ENCODE measurements around the gene SEMA4G.

The SEMA4G gene, protein sequence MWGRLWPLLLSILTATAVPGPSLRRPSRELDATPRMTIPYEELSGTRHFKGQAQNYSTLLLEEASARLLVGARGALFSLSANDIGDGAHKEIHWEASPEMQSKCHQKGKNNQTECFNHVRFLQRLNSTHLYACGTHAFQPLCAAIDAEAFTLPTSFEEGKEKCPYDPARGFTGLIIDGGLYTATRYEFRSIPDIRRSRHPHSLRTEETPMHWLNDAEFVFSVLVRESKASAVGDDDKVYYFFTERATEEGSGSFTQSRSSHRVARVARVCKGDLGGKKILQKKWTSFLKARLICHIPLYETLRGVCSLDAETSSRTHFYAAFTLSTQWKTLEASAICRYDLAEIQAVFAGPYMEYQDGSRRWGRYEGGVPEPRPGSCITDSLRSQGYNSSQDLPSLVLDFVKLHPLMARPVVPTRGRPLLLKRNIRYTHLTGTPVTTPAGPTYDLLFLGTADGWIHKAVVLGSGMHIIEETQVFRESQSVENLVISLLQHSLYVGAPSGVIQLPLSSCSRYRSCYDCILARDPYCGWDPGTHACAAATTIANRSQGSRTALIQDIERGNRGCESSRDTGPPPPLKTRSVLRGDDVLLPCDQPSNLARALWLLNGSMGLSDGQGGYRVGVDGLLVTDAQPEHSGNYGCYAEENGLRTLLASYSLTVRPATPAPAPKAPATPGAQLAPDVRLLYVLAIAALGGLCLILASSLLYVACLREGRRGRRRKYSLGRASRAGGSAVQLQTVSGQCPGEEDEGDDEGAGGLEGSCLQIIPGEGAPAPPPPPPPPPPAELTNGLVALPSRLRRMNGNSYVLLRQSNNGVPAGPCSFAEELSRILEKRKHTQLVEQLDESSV

DNA sequence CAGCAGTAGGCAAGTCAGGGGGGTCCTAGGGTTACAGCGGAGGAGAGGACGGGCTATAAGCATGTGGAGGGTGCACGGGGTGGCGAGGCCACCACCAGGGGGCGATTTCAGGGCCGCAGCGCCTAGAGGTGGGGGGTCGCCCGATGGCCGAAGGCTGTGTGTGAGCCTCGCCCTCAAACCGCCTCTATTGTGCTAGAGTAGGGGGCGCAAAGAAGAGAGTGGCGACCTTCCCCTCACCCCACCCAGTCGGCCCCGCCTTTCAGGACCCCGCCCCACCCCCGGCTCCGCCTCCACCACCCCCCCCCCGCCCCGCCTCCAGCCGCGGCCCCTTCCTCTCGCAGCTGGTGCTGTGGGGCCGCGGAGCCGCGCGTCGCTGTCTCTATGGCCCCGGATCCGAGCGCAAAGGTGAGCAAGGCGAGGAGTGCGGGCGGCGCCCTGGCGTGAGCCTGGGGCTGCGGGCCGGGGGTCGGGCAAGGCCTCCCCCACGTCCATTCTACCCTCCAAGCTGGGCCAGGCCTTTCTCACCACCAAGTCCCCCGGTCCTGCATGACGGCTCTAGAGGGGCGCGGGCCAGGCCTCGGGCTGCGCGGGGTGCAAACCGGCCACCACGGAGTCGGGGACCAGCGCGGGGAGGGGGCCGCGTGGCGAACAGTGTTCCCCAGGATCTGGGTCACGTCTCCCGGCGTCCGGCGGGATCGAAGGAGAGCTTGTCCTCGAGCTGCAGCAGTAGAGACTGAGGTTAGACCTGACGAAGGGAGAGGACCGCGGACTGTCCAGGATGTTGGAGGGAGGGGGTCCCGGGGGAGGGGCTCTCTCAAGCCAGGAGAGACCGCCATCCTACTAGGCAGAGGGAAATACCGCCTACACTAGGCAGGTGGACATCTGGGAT is at the start of gene SEMA4G:
Gene SEMA4G (plus strand): TSS at position 318 of the 889 bp plus-strand sequence. CDS start 3,409 bp downstream, outside the sequence.
- no peak for DNase-seq (ENCODE audit: low read depth)
- peak within 1 kb of the TSS; percentile 50 for H3K4me3 ChIP-seq (ENCODE audit: low read depth, low read length)
- TF ChIP-seq, protein P1, sequence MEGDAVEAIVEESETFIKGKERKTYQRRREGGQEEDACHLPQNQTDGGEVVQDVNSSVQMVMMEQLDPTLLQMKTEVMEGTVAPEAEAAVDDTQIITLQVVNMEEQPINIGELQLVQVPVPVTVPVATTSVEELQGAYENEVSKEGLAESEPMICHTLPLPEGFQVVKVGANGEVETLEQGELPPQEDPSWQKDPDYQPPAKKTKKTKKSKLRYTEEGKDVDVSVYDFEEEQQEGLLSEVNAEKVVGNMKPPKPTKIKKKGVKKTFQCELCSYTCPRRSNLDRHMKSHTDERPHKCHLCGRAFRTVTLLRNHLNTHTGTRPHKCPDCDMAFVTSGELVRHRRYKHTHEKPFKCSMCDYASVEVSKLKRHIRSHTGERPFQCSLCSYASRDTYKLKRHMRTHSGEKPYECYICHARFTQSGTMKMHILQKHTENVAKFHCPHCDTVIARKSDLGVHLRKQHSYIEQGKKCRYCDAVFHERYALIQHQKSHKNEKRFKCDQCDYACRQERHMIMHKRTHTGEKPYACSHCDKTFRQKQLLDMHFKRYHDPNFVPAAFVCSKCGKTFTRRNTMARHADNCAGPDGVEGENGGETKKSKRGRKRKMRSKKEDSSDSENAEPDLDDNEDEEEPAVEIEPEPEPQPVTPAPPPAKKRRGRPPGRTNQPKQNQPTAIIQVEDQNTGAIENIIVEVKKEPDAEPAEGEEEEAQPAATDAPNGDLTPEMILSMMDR (IDR thresholded peaks at IDR 0.05; ENCODE audit: low read depth, low read length, missing control alignments): peak; percentile 84

DNA sequence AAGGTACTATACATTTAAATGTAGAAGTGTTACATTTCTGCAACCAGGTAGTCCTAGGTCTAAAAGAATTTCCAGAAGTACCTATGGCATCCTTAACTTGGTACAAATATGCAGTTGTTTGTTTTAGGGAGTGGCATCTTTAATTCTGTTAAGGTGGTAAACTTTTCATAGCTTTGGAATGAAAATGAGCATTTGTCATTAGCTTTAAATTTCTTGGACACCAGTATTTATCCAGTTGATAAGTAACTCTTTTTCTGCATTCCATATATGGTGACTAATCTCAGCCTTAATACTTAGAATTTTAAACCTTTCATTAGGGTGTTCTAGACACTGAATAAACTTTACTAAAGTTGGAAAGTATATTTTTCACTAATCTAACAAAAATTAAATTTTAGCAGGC is 45.7 kb upstream of the SEMA4G start:
- no peak for DNase-seq (ENCODE audit: low read depth)
- TF ChIP-seq, protein P1 (IDR thresholded peaks at IDR 0.05; ENCODE audit: low read depth, low read length, missing control alignments): no peak

DNA sequence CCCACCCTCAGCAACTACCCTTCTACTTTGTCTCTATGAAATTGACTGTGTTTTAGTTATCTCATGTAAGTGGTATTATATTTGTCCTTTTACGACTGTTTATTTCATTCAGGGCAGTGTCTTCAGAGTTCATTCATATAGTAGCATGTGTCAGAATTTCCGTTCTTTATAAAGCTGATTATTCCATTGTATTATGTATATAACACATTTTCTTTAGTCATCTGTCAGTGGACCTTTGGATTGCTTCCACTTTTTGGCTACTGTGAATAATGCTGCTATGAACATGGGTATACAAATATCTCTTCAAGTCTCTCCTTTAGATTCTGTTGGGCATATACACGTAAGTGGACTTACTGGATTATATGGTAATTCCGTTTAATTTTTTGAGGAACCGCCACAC is 42.0 kb upstream of the SEMA4G start:
- no peak for DNase-seq (ENCODE audit: low read depth)
- H3K4me3 ChIP-seq (ENCODE audit: low read depth, low read length): no peak overlapping the region
- TF ChIP-seq, protein P1 (IDR thresholded peaks at IDR 0.05; ENCODE audit: low read depth, low read length, missing control alignments): no peak

More for the DNA sequence above, 45.7 kb upstream of the SEMA4G start:
- H3K4me3 ChIP-seq (ENCODE audit: low read depth, low read length): no peak overlapping the region

DNA sequence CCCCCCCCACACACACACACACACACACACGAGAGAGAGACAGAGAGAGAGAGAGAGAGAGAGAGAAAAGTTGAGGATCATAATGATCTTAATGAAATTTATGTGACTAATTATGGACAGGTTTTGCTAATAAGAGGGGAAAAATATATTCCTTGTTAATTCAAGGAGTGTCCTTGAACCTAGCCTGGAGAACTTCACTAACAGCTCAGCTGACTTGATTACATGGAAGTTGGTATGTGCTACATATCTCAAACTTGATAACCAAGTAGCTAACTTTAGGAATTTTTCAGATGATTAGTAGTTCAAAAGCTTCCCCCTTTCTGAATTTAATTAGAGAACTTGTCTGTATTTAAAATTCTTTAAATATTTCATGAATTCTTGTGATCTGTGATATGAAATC is 41.3 kb upstream of the SEMA4G start:
- DNase-seq (ENCODE audit: low read depth): no peak
- no peak overlapping the region for H3K4me3 ChIP-seq (ENCODE audit: low read depth, low read length)
- TF ChIP-seq, protein P1 (IDR thresholded peaks at IDR 0.05; ENCODE audit: low read depth, low read length, missing control alignments): no peak

DNA sequence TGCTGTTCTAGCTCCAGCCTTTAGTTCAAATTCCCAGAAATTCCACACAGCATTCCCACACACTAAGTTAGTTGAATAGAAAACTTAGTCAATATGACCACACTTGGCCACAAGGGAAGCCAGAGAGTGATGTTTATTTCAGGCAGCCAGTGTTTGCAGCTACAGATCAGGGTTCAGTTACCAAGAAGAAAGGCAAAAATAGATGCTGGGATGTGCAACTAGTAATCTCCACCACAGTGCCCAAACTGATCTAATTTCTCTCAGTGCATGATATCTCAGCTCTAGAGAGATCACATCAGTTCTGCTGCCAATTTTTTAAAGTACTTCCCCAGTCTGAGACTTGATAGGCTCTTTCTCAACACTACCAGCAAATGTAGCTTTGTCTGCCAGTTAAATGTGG is 38.9 kb upstream of the SEMA4G start:
- no peak for DNase-seq (ENCODE audit: low read depth)
- TF ChIP-seq, protein P1 (IDR thresholded peaks at IDR 0.05; ENCODE audit: low read depth, low read length, missing control alignments): no peak

DNA sequence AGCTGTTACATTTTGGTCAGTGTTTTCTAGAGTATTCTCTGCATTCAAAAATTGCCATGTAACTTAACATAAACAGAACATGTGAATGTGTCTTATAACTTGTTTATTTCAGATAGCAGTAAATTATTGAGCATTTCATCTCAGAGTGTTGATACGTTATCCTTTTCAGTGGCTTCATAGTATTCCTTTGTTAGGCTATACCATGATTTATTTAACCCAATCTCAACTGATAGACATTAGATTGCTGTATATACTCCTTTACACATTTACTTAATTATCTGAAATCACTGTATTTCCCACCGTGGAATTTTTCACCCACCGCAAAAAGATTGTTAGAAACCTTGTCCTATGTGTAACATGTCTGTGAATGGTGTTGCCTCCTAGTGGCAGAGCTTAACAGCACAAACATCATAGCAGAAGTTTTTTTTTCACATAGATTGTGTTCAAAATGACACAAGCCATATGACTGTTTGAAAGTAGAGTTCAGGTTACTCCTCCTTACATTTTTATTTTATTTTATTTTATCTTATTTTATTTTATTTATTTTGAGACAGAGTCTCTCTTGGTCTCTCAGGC is 35.1 kb upstream of the SEMA4G start:
- H3K4me3 ChIP-seq (ENCODE audit: low read depth, low read length): no peak overlapping the region
- no peak for DNase-seq (ENCODE audit: low read depth)
- TF ChIP-seq, protein P1 (IDR thresholded peaks at IDR 0.05; ENCODE audit: low read depth, low read length, missing control alignments): peak; percentile 49

More for the DNA sequence above, 38.9 kb upstream of the SEMA4G start:
- H3K4me3 ChIP-seq (ENCODE audit: low read depth, low read length): no peak overlapping the region

Measured in GM12864 (cell line).